Epithelial cell of esophagus (primary cell): Measurements from ENCODE around the gene FBXW5.

Experiments used
- DNase-seq: peaks from one replicate; pipeline ENCODE4 v3.0.0; 2010; ENCODE audit warnings: low read depth
- H3K4me3 ChIP-seq: 2 replicates; pipeline ENCODE4 v1.5.1; 2011; ENCODE audit warnings: mild to moderate bottlenecking, low read length, control low read depth
- CTCF ChIP-seq: IDR thresholded peaks from 2 replicates; pipeline ENCODE4 v1.5.1; 2011; ENCODE audit warnings: low read depth, mild to moderate bottlenecking, low read length, control low read depth, inconsistent platforms; ENCODE audit not compliant: insufficient read depth; ENCODE audit errors: missing control alignments

The FBXW5 gene

GRCh38 chr9:136926749-136927148 lies 17.8 kb downstream of the FBXW5 start:
- TF ChIP-seq CTCF, result no peak
- no peak for DNase-seq
- no peak overlapping the region for H3K4me3 ChIP-seq

DNA sequence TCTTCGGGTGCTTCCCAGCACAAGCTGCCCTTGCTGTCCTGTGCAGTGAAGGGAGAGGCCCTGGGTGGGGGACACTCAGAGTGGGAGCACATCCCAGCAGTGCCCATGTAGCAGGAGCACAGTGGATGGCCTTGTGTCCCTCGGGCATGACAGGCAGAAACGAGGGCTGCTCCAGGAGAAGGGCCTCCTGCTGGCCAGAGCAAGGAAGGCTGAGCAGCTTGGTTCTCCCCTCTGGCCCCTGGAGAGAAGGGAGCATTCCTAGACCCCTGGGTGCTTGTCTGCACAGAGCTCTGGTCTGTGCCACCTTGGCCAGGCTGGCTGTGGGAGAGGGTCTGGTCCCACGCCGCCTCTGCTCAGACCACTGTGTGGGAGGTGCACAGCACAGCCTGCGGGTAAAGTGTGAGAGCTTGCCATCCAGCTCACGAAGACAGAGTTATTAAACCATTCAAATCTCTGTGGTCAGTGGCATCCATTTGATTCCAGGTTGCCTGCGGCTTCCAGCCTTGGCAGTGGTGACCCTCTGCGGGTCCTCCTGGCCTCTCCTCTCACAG lies 18.3 kb downstream of the FBXW5 start:
- no peak overlapping the region for H3K4me3 ChIP-seq
- no peak for DNase-seq
- TF ChIP-seq CTCF, result no peak

GRCh38 chr9:136925414-136926153 lies 19.0 kb downstream of the FBXW5 start:
- TF ChIP-seq CTCF, result no peak
- H3K4me3 ChIP-seq, result no peak overlapping the region
- DNase-seq, result no peak

DNA sequence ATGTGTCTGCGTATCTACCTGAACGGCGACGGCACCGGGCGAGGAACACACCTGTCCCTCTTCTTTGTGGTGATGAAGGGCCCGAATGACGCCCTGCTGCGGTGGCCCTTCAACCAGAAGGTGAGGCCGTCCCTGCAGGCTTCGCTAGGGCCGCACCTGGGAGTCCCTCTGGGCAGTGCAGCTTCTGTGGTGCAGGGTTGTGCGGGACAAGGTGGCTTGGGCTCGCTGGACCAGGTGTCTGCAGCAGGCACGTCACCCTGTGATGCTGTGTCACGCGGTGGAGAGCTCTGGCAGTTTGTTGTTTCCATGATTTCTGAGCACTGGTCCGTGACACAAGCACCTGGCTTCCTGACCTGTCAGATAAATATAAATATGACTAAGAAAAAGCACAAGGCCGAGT lies 20.7 kb downstream of the FBXW5 start:
- no peak for DNase-seq
- TF ChIP-seq CTCF, result no peak
- H3K4me3 ChIP-seq, result no peak overlapping the region

- no peak for DNase-seq
- no peak for TF ChIP-seq CTCF
- H3K4me3 ChIP-seq, result no peak overlapping the region
These were observed 22.0 kb downstream of the FBXW5 start for GRCh38 chr9:136922540-136922939.

DNA sequence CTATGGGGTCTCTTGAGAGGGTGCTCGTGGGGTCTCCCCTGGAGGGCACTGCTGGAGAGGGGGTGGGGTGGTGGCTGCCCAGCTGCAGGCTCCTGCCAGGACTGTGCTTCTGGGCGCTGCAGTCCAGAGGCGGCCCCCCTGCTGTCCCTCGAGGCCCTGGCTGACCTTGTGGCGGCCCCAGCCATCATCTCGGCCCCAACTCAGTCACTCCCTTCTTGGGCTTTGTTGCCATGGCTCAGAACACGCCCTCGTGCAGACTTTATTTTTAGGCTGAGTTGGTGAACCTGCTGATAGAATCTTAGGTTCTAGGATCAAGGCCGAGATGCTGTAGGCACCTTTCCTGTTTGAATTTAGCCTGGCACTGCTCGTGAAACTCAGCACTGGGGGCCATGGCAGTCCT lies 22.8 kb downstream of the FBXW5 start:
- no peak overlapping the region for H3K4me3 ChIP-seq
- TF ChIP-seq CTCF, result no peak
- DNase-seq, result no peak

GRCh38 chr9:136921307-136921706 lies 23.2 kb downstream of the FBXW5 start:
- DNase-seq, result no peak
- TF ChIP-seq CTCF, result no peak
- no peak overlapping the region for H3K4me3 ChIP-seq
